NCI-H2227 treated with DMSO at 0.1 percent for 48 hours (cell line): ENCODE results near the gene NECTIN4.

Experiments used
- DNase-seq: peaks from one replicate; lab custom pipeline; 2025; lab: John Stamatoyannopoulos, UW

The NECTIN4 gene

DNA sequence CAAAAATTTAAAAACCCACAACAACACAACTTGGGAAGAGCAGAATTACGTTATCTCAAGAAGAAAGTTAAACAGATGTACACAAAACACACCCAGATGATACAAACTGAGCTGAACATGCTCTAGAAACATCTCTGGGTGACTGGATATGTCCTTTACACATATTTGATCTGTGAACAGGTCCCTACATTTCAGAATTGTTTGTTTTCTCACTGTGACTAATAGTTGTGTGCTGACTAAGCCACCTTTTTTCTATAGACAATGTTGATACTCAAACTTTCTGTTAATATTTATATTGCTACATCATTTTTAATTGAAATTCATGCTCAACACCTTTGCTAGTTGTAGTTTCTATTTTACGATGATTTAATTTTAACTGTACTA, 67.4 kb downstream of the NECTIN4 start:
- no peak for DNase-seq

- DNase-seq: peak; percentile 83
These were observed 68.0 kb downstream of the NECTIN4 start for GRCh38 chr1:161021165-161021969.
